Measurements from ENCODE around the gene CANX.

Gene CANX

GRCh38 chr5:179759581-179760551 lies 61.1 kb downstream of the CANX start:
- no peak for DNase-seq

GRCh38 chr5:179762079-179762780 lies 63.5 kb downstream of the CANX start:
- no peak for DNase-seq

GRCh38 chr5:179762781-179763176 lies 64.0 kb downstream of the CANX start:
- no peak for DNase-seq

- DNase-seq, result peak; percentile 73
Observed at GRCh38 chr5:179763215-179763945, 64.6 kb downstream of the CANX start.

- no peak for DNase-seq
Observed at GRCh38 chr5:179764056-179764455, 65.3 kb downstream of the CANX start.

- peak; percentile 41 for DNase-seq
Observed at GRCh38 chr5:179765400-179765799, 66.6 kb downstream of the CANX start.

- no peak for DNase-seq
Observed at GRCh38 chr5:179766021-179766725, 67.4 kb downstream of the CANX start.

- no peak for DNase-seq
Observed at GRCh38 chr5:179766726-179767455, 68.1 kb downstream of the CANX start.

- no peak for DNase-seq
Observed at GRCh38 chr5:179767496-179768100, 68.8 kb downstream of the CANX start.

GRCh38 chr5:179768326-179769085 lies 69.7 kb downstream of the CANX start:
- DNase-seq, result no peak

- DNase-seq, result no peak
Observed at GRCh38 chr5:179769271-179769670, 70.5 kb downstream of the CANX start.

GRCh38 chr5:179769796-179770195 lies 71.0 kb downstream of the CANX start:
- DNase-seq, result no peak

- DNase-seq, result no peak
Observed at GRCh38 chr5:179771311-179771895, 72.6 kb downstream of the CANX start.

- DNase-seq, result no peak
Observed at GRCh38 chr5:179772351-179772750, 73.6 kb downstream of the CANX start.

GRCh38 chr5:179773686-179774040 lies 74.9 kb downstream of the CANX start:
- no peak for DNase-seq

GRCh38 chr5:179774442-179774841 lies 75.7 kb downstream of the CANX start:
- DNase-seq, result no peak

- no peak for DNase-seq
Observed at GRCh38 chr5:179776411-179776938, 77.7 kb downstream of the CANX start.

- no peak for DNase-seq
Observed at GRCh38 chr5:179777456-179777855, 78.7 kb downstream of the CANX start.

- DNase-seq, result no peak
Observed at GRCh38 chr5:179777909-179778308, 79.1 kb downstream of the CANX start.

GRCh38 chr5:179778591-179778990 lies 79.8 kb downstream of the CANX start:
- DNase-seq, result no peak

All from amniotic stem cell (primary cell).